Activated naive CD4-positive, alpha-beta T cell treated with Interleukin-2 at 50 U/mL for 16 hours (primary cell): ENCODE measurements around the gene TSEN54.
"Not testable (repeated sequence)": the region's sequence is repeated elsewhere in the genome, so short reads cannot be mapped to it uniquely, and the experiment has no call there.

ENCODE experiments used
- DNase-seq: peaks from one replicate; pipeline ENCODE4 v3.0.0-alpha.2; 2020

The TSEN54 gene

DNA sequence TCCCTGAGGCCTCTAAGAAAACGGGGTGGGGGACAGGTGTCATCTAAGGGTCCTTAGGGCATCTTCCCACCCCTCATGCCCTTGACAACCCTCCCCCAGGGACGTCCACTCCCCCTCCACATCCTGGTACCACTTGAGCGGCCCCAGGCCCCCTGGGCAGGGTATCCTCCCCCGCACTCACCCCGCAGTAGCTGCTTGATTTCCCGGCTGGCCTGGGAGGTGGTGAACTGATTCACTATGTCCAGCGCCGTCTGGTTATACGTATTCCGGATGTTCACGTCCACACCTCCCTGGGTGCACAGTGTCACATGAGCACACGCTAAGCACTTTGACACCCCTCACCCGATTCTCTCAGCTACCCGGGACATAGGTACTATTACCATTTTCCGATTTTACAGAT, 10.7 kb upstream of the TSEN54 start:
- DNase-seq: no peak

DNA sequence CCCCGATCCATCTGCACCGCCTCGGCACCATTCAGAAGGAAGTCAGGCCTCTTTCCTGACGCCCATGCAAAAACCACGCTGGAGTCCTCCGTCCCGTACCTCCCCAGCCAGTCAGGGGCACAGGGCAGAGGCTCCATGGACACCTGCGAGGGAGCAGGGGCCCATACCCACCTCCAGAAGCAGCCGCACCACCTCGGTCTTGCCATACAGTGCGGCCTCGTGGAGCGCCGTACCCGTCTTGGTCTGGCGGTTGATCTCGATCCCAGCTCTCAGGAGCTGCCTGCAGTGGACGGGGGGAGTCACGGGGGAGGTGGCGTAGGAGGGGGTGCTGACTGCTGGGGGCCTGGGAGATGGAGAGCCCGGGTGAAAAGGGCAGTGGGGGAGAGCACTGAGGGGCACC, 10.2 kb upstream of the TSEN54 start:
- no peak for DNase-seq

DNA sequence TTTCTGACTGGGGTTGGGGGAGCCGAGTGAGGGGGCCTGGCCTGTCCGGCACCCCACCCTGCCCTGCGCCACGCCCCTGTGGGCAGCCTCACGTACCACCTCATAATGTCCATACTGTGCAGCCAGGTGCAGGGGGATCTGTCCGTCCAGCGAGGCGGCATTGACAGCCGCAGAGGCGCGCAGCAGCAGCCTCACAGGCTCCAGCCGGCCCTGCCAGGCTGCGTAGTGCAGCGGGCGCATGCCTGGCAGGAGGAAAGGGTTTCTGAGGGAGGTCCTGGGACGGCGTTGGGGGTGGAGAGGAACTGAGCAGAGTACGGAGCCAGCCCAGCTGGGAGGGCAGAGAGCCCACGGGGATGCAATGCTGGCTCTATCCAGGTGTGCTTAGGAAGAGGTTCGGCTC, 9.4 kb upstream of the TSEN54 start:
- DNase-seq: no peak

DNA sequence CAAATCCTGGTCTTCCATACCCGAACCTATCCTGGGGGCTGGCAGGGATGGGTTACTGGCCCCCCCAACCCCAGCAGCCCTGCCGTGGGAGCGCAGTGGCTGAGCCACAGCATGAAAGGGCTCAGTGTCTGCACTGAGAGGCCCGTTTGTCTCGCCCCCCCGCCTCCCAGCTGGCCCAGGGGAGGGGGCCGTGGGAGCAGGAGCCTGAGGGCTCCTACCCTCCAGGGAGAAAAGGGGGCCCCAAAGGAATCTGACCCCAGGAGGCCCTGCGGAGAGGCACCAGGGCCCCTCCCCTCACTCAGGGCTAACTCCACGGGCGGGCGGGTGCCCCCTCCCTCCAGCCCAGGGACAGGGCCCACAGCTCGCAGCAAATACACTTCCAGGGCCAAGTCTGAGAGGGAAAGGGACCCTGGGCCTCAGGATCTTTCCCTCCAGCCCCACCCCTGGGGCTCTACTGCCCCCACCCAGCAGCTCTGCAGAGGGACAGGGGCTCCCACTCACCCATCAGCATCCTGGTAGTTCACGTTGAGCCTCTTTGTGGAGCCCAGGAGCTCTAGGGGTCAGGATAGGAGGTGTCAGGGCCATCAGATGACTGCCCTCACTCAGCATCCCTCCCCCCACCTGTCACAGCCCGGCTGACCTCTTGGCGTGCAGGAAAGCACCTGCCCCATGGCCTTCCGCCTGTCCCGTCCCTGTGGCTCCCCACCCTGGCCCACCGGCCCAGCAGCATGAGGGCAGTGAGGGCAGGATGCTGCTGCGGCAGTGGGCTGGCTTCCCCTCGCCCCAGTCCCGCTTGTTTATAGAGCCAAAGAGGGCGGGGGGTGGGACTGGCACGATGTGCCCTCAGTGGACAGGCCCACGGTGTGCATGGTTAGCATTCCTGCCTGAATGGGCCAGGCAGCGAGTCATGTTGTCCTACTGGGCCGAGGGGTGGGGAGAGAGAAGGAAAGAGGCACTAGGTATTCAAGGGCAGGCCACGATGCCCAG, 8.3 kb upstream of the TSEN54 start:
- DNase-seq: no peak

DNA sequence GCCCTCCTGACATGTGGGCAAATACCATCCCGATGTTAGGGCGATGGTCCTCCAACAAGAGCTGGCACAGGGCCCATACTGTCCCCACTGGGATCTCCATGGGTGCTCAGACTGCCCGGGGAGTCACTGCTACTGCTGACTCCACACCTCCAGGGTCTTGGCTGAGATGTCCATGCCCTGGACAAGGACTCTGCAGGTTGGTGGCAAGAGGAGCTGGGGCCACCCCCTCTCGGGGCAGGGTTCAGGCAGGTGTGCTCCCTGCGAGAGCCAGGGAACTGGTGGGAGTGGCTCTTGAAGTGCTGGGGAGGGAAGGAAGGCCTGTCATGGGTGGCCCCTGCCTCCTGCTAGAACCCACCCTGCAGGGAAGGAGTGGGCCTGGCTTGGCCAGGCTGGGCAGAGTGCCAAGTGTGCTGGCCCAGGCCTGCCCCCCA, 7.4 kb upstream of the TSEN54 start:
- no peak for DNase-seq

DNA sequence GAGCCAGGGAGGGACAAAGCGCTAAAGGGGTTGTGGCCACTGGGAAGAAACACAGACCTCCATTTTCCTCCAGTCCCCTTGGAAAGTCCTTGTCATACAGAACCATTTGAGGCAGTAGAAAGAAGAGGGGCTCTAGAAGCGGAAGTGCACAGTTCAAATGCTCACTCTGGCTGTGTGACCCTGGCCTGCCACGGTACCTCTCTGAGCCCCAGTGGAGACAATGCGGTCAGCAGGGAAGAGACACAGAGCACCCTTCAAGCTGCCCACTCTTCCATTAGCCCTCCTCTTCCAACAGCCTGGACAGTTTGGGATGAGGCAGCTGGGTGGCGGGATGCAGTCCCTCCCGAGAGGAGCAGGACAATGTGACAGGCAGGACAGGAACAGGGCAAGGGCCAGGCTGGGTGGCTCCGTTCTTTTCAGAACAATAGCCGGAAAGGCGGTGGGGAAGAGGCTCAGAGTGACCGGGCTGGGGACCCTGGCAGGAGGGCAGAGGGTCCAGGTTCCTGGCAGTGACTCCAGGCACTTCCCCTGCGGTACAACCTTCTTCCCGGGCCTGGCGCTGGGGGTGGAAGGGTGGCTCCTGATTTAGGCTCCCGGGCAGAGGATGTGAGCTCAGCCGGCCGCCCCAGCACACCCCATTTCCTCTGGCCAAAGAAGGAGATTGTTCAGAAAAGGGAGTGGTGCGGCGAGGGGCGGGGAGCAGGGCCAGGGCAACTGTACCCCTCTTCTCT, 6.6 kb upstream of the TSEN54 start:
- no peak for DNase-seq

DNA sequence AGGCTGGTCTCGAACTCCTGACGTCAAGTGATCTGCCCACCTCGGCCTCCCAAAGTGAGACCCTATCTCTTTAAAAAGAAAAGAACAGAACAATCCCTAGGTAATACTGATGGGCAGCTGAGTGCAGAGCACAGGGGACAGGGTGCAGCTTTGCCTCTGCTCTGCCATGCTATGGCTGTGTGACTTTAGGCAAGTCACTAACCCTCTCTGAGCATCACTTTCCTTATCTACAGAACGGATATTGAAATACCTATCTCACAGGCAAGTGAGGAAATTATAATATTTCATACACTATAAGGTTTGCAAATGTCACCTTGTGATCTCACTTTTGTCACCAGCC, 5.1 kb upstream of the TSEN54 start:
- DNase-seq: no peak

DNA sequence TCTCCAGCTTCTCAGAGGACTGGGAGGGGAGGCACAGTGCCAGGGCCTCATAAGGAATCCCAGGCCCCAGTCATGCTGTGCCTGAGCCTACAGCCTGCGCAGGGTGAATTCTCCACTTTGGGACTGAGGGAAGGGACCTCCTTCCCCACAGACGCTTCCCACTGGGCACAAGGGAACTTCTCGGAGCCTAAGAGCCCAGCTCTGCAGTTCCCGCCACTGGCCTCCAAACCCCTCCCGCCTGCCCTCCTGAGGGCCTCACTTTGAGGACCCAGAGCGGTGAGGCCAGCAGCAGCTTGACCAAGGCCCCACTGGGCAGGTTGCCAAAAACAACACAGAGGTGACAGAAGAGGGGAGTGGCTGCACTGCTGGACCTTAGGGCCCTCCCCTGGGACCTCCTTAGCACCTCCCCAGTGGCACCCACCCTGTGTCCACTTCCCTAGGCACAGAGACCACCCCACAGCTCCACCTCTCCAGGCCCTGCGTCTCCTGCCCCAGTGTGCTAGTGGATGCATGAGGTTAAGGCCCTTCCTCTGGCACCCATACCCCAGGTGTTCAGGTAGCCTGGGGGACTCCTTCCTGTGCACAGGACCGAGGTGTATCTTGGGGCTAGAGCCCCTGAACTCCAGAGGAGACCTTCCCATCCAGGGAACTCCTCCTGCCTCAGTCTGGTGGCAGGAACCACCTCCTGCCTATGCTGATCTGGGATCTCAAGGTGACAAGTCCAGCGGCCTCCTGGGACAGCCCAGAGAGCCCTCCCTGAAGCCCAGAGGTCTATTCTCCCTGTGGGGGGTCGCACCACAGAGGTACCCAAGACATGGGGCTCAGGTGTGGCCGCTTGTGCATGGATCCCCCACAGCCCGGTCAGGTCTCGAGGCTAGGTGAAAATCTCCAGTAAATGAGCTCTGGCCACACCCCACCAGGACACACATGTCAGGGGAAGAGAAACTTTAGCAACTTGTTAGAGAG, 4.4 kb upstream of the TSEN54 start:
- DNase-seq: no peak

DNA sequence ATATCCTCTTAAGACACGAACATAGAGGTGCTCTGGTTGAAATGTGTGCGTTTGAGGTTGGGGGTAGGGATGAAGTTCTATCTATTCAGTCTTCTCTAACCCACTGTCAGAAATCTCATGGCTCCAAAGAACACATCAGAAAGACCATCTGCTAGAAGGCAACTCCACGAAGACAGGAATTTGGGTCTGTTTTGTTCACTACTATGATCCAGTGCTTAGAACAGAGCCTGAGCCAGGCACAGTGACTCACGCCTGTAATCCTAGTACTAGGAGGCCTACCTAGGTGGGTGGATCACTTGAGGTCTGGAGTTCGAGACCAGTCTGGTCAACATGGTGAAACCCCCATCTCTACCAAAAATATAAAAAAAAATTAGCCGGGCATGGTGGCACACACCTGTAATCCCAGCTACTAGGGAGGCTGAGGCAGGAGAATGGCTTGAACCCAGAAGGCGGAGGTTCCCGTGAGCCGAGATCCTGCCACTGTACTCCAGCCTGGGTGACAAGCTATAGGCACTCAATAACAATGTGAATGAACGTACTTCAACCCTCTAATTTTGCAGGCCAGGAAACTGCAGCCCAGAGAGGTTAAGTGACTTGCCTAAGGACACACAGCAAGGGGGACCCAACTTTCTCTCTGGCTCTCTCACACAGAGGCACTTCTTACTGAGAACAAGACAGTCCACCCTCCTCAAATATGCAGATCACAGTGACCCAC, 3.2 kb upstream of the TSEN54 start:
- no peak for DNase-seq

DNA sequence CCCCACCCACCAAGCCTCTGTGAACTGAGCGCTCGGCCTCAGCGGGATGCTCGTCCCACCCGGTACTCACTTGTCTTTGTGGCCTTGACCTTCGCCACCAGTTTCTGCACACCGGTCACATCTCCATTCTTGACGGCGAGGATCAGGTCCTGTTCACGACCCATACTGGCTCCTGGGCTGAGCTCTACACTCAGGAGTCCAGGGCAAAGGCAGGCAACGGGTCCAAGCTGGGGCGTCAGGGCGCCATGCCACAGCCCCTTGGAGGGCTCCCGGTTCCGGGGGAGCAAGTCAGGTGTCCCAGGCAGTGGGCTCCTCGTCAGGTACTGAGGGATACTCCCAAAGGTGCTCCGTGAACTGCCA, 2.7 kb upstream of the TSEN54 start:
- DNase-seq: no peak

DNA sequence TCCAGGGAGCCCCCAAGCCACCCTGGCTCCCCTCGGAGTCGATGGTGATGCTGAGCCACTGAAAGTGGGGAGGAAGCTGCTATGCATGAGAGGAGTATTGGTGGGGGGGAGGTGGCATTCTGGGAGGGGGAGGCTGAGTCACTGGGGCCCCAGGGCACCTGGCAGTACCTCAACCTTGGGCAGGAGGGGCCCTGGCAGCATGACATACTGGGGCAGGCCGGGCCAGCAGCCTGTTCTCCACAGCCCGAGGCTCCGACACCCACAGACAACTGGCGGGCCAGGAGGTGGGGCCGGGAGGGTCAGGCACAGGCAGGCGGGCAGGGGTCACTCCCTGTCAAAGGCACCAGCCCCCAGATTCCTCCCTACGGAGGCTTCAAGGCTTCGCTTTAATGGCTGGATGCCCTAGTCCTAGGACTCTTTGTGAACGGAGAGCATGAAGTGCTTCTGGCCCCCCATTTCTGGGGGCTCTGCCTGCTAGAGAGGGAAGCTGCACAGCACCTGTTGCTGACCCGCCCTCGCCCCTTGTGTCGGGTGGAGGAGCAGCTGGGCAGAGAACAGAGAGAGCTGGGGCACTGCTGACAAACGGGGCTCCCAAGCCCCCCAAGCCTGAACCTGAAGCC, 1.9 kb upstream of the TSEN54 start:
- no peak for DNase-seq

DNA sequence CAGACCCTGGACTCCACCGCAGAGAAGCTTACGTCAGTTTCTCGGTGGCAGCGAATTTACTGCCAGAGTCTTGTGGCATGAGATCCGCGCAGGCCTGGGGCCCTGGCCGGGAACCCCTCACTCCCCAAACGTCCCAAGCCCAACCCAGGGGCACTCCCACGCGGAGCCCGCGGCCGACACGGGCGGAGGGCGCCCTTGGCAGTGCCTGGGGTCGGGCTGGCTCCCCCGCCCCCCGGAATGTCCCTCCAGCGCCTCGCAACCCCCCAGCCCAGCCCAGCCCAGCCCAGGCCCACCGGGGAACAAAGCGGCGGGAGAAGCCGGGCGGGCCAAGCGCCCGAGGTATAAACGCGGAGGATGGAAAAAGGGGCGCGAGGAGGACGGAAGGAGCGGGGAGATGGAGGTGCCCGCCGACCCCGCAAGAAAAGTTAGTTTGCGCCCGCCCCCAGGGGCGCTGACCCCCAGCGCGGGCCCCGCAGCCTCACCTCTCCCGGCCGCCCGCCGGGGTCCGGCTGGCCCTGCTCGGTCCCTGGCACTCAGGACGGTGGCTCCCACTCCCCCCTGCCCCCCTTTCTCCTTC, 1.3 kb upstream of the TSEN54 start:
- DNase-seq: no peak

DNA sequence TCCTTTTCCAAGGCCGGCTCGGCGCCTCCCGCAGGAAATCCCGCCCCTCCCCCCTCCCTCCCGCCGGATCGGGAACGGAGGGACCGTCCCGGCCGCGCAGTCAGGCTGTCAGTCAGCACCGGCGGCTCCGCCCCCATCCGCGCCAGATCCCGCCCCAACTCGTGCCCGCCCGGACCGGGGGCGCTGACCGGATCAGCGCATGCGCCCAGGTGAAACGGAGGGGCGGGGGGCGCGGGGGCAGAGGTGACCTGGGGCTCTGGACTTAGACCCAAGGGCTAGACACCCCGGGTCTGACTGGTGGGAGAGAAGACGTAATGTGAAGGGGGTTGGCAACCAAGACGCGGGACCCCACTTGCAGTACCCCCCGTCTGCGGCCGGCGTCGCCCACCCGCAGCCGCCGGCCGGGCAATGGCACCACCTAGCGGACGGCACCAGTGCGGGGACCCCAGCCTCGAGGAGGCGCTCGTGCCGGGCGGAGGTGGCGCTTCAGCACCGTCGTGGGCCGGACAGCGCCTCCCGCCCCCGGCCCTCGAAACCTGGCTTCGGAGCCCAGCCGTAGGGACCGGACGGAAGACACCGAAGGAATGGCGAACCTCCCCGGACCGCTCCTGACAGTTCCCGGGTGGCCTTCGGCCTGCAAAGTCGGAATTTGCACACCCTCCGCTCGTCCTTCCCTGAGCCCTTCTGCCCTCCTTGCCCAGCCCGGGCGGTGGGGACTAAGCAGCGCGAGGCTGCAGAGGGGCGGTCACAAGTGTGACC, 653 bp upstream of the TSEN54 start, which contains the start of gene CASKIN2:
TSS of gene CASKIN2 (minus strand) at position 42 of the 759 bp plus-strand sequence. CDS start 1,733 bp downstream, outside the sequence.
- peak; percentile 83 for DNase-seq

DNA sequence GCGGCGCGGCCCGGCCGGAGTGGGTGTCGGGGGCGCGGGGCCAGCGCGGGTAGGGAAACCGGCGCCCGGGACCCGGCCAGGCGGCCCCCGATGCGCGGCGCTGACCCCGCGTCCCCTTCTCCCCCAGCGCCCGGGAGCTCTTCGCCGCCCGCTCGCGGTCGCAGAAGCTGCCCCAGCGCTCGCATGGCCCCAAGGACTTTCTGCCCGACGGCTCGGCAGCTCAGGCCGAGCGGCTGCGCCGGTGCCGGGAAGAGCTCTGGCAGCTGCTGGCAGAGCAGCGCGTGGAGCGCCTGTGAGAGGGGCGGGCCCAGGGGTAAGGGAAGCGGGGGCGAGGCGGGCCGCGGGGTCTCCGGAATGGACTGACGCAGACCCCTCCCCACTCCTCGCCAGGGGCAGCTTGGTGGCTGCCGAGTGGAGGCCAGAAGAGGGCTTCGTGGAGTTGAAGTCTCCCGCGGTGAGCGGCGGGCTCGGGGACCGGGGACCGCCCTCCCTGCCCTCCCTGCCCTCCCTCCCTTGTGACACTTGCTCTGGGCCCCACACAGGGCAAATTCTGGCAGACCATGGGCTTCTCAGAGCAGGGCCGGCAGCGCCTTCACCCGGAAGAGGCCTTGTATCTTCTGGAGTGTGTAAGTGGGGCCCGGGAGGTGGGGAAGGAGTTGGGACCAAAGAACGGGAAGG, 430 bp downstream of the TSEN54 start:
- DNase-seq: peak; percentile 49

DNA sequence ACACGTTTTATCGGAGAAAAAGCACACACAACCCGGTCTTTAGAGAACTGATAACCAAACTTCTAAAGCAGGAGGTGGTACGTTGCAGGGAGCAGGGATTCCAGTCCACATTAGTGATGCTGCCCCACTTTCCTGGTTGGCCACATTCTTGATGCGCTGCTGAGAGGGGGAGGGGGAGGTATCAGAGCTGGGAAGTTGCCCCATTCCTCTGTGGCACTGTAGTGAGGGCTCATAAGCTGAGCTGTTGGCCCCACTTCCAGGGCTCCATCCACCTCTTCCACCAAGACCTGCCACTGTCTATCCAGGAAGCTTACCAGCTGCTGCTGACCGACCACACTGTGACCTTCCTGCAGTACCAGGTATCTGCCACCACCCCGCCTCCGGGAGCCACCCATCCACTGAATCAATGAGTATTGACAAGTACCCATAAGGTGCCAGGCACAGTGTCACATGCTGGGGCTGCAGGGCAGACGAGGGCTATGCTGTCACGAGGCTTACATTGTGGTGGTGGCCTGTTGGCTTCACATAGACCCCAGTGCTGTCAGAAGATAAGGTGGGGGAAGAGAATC, 1.1 kb downstream of the TSEN54 start:
- peak; percentile 48 for DNase-seq

DNA sequence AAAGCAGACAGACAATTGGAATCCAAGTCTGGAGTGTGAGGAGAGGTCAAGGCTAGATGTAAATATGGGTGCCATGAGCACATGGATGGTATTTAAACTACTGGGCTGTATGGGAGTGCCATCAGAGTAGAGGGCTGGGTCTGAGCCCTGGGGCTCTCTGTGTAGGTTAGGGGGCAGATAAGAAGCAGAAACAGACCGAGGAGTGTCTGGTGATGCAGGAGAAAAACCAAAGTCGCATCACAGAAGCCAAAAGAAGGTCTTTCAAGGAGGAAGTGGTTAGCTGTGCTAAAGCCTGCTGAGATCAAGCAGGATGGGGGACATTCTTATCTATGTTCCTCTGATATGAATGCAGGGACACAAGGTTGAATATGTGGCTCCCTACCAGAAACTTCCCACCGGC, 1.9 kb downstream of the TSEN54 start:
- DNase-seq: peak; percentile 20

DNA sequence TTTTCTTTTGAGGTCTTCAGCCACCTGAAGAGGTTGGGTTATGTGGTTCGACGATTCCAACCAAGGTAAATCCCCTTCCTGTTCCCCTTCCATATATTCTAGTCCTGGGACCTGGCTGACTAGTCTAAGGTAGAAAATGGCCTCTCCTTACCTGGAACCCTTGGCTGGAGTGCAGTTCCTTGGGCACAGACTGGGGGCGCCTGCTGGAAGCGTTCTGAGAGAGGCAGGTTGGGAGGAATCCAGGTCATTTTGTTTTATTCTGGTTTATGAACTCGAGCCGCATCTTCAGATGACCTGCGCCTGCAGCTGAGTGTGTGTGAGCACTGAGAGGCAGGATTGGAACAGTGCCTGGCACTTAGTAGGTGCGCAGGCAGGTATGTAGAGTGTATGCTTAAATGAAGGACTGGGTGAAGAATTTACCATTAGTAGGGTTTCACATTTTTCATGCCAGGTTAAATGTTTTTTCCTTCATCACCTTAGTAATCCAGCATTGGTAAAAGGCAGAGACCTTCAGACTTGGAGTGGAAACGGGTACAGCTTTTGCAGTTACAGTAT, 2.7 kb downstream of the TSEN54 start:
- DNase-seq: no peak

DNA sequence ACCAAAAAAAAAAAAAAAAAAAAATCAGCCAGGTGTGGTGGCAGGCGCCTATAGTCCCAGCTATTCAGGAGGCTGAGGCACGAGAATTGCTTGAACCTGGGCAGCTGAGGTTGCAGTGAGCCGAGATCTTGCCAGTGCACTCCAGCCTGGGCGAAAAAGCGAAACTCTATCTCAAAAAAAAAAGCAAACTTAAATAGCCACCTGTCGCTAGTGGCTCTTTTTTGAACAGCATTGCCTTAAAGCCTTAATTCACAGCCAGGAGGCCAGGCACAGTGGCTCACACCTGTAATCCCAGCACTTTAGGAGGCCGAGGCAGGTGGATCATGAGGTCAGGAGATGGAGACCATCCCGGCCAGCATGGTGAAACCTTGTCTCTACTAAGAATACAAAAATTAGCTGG, 4.1 kb downstream of the TSEN54 start:
- DNase-seq: not testable (repeated sequence)

DNA sequence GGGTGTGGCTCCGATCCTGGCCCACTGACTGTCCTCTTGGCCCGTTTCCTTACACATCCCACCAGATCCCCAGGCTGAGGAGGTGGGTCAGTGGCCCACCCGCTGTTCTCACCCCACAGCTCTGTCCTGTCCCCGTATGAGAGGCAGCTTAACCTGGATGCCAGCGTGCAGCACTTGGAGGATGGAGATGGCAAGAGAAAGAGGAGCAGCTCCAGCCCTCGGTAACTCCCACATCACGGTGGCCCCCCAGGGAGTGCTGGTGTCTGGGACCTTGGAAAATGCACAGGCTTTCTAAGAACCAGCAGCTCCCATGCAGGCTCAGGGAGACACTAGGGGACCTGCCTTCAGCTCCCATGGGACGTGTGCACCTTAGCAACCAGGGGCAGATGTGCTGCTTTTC, 5.0 kb downstream of the TSEN54 start:
- DNase-seq: no peak
